ENCODE measurements around the gene TAF4.
"Not testable (repeated sequence)": the region's sequence is repeated elsewhere in the genome, so short reads cannot be mapped to it uniquely, and the experiment has no call there.

TAF4 gene

GRCh38 chr20:61989741-61990140 lies 75.9 kb downstream of the TAF4 start:
- no peak for DNase-seq (ENCODE audit: low read depth, low spot score)
- Histone ChIP-seq H3K27ac (ENCODE audit: low read length) (no peak overlapping the region), H3K4me3 (ENCODE audit: low read length) (no peak overlapping the region), H3K4me1 (ENCODE audit: control insufficient read depth, insufficient read depth, low read length) (no peaks in the 10 kb centered on the region), H3K9me3 (ENCODE audit: control insufficient read depth, insufficient read depth, low read length) (no peaks in the 10 kb centered on the region), H3K36me3 (ENCODE audit: control insufficient read depth, insufficient read depth, low read length) (peaks cover 28% of the 10 kb centered on the region), H3K27me3 (ENCODE audit: control insufficient read depth, insufficient read depth, low read length) (no peaks in the 10 kb centered on the region)
- no CpG with 5 or more reads among the region's 14 CpGs for WGBS (ENCODE audit: insufficient coverage, insufficient read length)

- no CpG with 5 or more reads among the region's 18 CpGs for WGBS (ENCODE audit: insufficient coverage, insufficient read length)
- H3K27me3 ChIP-seq (ENCODE audit: control insufficient read depth, insufficient read depth, low read length) = no peaks in the 10 kb centered on the region
- H3K36me3 ChIP-seq (ENCODE audit: control insufficient read depth, insufficient read depth, low read length) = peaks cover 24% of the 10 kb centered on the region
- DNase-seq (ENCODE audit: low read depth, low spot score) = no peak
- no peaks in the 10 kb centered on the region for H3K4me1 ChIP-seq (ENCODE audit: control insufficient read depth, insufficient read depth, low read length)
- no peak overlapping the region for H3K4me3 ChIP-seq (ENCODE audit: low read length)
- no peak overlapping the region for H3K27ac ChIP-seq (ENCODE audit: low read length)
- no peaks in the 10 kb centered on the region for H3K9me3 ChIP-seq (ENCODE audit: control insufficient read depth, insufficient read depth, low read length)
Measured at GRCh38 chr20:61988665-61989064, 77.0 kb downstream of the TAF4 start.

GRCh38 chr20:61986762-61987321 lies 78.8 kb downstream of the TAF4 start:
- peaks cover 12% of the 10 kb centered on the region for H3K36me3 ChIP-seq (ENCODE audit: control insufficient read depth, insufficient read depth, low read length)
- no CpG with 5 or more reads among the region's 16 CpGs for WGBS (ENCODE audit: insufficient coverage, insufficient read length)

GRCh38 chr20:61985096-61985495 lies 80.6 kb downstream of the TAF4 start:
- Histone ChIP-seq H3K9me3 (ENCODE audit: control insufficient read depth, insufficient read depth, low read length) (no peaks in the 10 kb centered on the region), H3K27ac (ENCODE audit: low read length) (no peak overlapping the region), H3K4me1 (ENCODE audit: control insufficient read depth, insufficient read depth, low read length) (no peaks in the 10 kb centered on the region), H3K36me3 (ENCODE audit: control insufficient read depth, insufficient read depth, low read length) (peaks cover 7% of the 10 kb centered on the region; the same call in 1 of the 2 replicates), H3K4me3 (ENCODE audit: low read length) (no peak overlapping the region), H3K27me3 (ENCODE audit: control insufficient read depth, insufficient read depth, low read length) (no peaks in the 10 kb centered on the region)
- DNase-seq (ENCODE audit: low read depth, low spot score) = no peak
- WGBS (ENCODE audit: insufficient coverage, insufficient read length) = no CpG with 5 or more reads among the region's 6 CpGs

More at GRCh38 chr20:61986762-61987321, 78.8 kb downstream of the TAF4 start:
- Histone ChIP-seq H3K4me1 (ENCODE audit: control insufficient read depth, insufficient read depth, low read length) (no peaks in the 10 kb centered on the region), H3K27me3 (ENCODE audit: control insufficient read depth, insufficient read depth, low read length) (no peaks in the 10 kb centered on the region), H3K27ac (ENCODE audit: low read length) (no peak overlapping the region), H3K9me3 (ENCODE audit: control insufficient read depth, insufficient read depth, low read length) (no peaks in the 10 kb centered on the region), H3K4me3 (ENCODE audit: low read length) (no peak overlapping the region)
- DNase-seq (ENCODE audit: low read depth, low spot score) = no peak

- H3K4me1 ChIP-seq (ENCODE audit: control insufficient read depth, insufficient read depth, low read length); H3K27ac ChIP-seq (ENCODE audit: low read length); H3K36me3 ChIP-seq (ENCODE audit: control insufficient read depth, insufficient read depth, low read length); DNase-seq (ENCODE audit: low read depth, low spot score); H3K9me3 ChIP-seq (ENCODE audit: control insufficient read depth, insufficient read depth, low read length); H3K27me3 ChIP-seq (ENCODE audit: control insufficient read depth, insufficient read depth, low read length); H3K4me3 ChIP-seq (ENCODE audit: low read length): not testable (repeated sequence)
- WGBS (ENCODE audit: insufficient coverage, insufficient read length) = no CpG with 5 or more reads among the region's 14 CpGs
Measured at GRCh38 chr20:61984431-61984830, 81.2 kb downstream of the TAF4 start.

GRCh38 chr20:61983965-61984364 lies 81.7 kb downstream of the TAF4 start:
- WGBS (ENCODE audit: insufficient coverage, insufficient read length) = no CpG with 5 or more reads among the region's 17 CpGs
- Histone ChIP-seq H3K27ac (ENCODE audit: low read length) (no peak overlapping the region), H3K4me1 (ENCODE audit: control insufficient read depth, insufficient read depth, low read length) (no peaks in the 10 kb centered on the region), H3K36me3 (ENCODE audit: control insufficient read depth, insufficient read depth, low read length) (peaks cover 7% of the 10 kb centered on the region), H3K9me3 (ENCODE audit: control insufficient read depth, insufficient read depth, low read length) (no peaks in the 10 kb centered on the region), H3K27me3 (ENCODE audit: control insufficient read depth, insufficient read depth, low read length) (no peaks in the 10 kb centered on the region), H3K4me3 (ENCODE audit: low read length) (no peak overlapping the region)
- DNase-seq (ENCODE audit: low read depth, low spot score) = no peak

GRCh38 chr20:61982951-61983315 lies 82.7 kb downstream of the TAF4 start:
- no peaks in the 10 kb centered on the region for H3K4me1 ChIP-seq (ENCODE audit: control insufficient read depth, insufficient read depth, low read length)
- no peak overlapping the region for H3K27ac ChIP-seq (ENCODE audit: low read length)
- no peaks in the 10 kb centered on the region for H3K27me3 ChIP-seq (ENCODE audit: control insufficient read depth, insufficient read depth, low read length)
- DNase-seq (ENCODE audit: low read depth, low spot score) = no peak
- H3K4me3 ChIP-seq (ENCODE audit: low read length) = no peak overlapping the region
- no CpG with 5 or more reads among the region's 11 CpGs for WGBS (ENCODE audit: insufficient coverage, insufficient read length)
- H3K9me3 ChIP-seq (ENCODE audit: control insufficient read depth, insufficient read depth, low read length) = no peaks in the 10 kb centered on the region
- H3K36me3 ChIP-seq (ENCODE audit: control insufficient read depth, insufficient read depth, low read length) = peaks cover 5% of the 10 kb centered on the region

GRCh38 chr20:61982191-61982950 lies 83.3 kb downstream of the TAF4 start:
- peaks cover 4% of the 10 kb centered on the region; the same call in 1 of the 2 replicates for H3K36me3 ChIP-seq (ENCODE audit: control insufficient read depth, insufficient read depth, low read length)
- no peak for DNase-seq (ENCODE audit: low read depth, low spot score)
- H3K27ac ChIP-seq (ENCODE audit: low read length) = no peak overlapping the region
- H3K4me3 ChIP-seq (ENCODE audit: low read length) = no peak overlapping the region
- H3K4me1 ChIP-seq (ENCODE audit: control insufficient read depth, insufficient read depth, low read length) = no peaks in the 10 kb centered on the region
- H3K27me3 ChIP-seq (ENCODE audit: control insufficient read depth, insufficient read depth, low read length) = no peaks in the 10 kb centered on the region
- no peaks in the 10 kb centered on the region for H3K9me3 ChIP-seq (ENCODE audit: control insufficient read depth, insufficient read depth, low read length)
- WGBS (ENCODE audit: insufficient coverage, insufficient read length) = no CpG with 5 or more reads among the region's 18 CpGs

- H3K9me3 ChIP-seq (ENCODE audit: control insufficient read depth, insufficient read depth, low read length); DNase-seq (ENCODE audit: low read depth, low spot score); H3K36me3 ChIP-seq (ENCODE audit: control insufficient read depth, insufficient read depth, low read length); H3K4me1 ChIP-seq (ENCODE audit: control insufficient read depth, insufficient read depth, low read length); H3K27me3 ChIP-seq (ENCODE audit: control insufficient read depth, insufficient read depth, low read length); H3K27ac ChIP-seq (ENCODE audit: low read length); H3K4me3 ChIP-seq (ENCODE audit: low read length): not testable (repeated sequence)
- no CpG with 5 or more reads among the region's 11 CpGs for WGBS (ENCODE audit: insufficient coverage, insufficient read length)
Measured at GRCh38 chr20:61981691-61982090, 84.0 kb downstream of the TAF4 start.

GRCh38 chr20:61980647-61981583 lies 84.8 kb downstream of the TAF4 start:
- DNase-seq (ENCODE audit: low read depth, low spot score) = no peak
- H3K9me3 ChIP-seq (ENCODE audit: control insufficient read depth, insufficient read depth, low read length) = no peaks in the 10 kb centered on the region
- H3K27ac ChIP-seq (ENCODE audit: low read length) = no peak overlapping the region
- no peaks in the 10 kb centered on the region for H3K27me3 ChIP-seq (ENCODE audit: control insufficient read depth, insufficient read depth, low read length)
- peaks cover 3% of the 10 kb centered on the region; the same call in 1 of the 2 replicates for H3K4me1 ChIP-seq (ENCODE audit: control insufficient read depth, insufficient read depth, low read length)
- no peak overlapping the region for H3K4me3 ChIP-seq (ENCODE audit: low read length)
- peaks cover 4% of the 10 kb centered on the region for H3K36me3 ChIP-seq (ENCODE audit: control insufficient read depth, insufficient read depth, low read length)
- WGBS (ENCODE audit: insufficient coverage, insufficient read length) = no CpG with 5 or more reads among the region's 22 CpGs

All from iPS DF 6.9 (cell line).